Sigmoid colon (tissue), 3 donors: Measurements from ENCODE around the gene FTO.

Experiments
- POLR2A ChIP-seq, 2 donors: fragments of 450-650 bp; IDR thresholded peaks; one replicate each; pipeline ENCODE4 v1.6.1; 2016; ENCODE audit warnings: antibody characterized with exemption in 2 of 2, mild to moderate bottlenecking in 2 of 2, moderate library complexity in 2 of 2
- TF ChIP-seq, protein P1 (sequence below), 4 experiments: fragments of 450-650 bp in 3 of 4; fragments of 200-600 bp in 1 of 4; IDR thresholded peaks; one replicate each; pipeline ENCODE4 v1.5.1; 2016 to 2019; ENCODE audit warnings: antibody characterized with exemption in 4 of 4, mild to moderate bottlenecking in 3 of 4, moderate library complexity in 2 of 4

DNA sequence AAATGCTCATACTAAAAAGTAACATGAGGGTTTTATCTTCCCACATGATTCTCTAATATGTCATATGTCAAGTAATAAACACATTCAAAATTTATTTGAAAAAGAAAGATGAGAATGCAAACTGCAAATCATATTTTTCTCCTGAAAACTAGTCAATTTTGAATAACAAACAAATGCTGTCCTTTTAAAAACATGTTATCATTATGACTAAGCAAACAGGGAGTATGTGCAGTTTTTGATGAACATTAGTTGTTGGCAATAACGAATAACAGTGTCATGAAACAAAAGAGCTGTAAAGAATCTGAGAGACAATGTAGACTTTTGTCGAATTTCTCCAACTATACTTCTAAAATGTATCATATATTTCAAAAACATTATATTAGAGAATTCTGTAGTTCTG lies 35.1 kb upstream of the FTO start:
- TF ChIP-seq, protein P1, sequence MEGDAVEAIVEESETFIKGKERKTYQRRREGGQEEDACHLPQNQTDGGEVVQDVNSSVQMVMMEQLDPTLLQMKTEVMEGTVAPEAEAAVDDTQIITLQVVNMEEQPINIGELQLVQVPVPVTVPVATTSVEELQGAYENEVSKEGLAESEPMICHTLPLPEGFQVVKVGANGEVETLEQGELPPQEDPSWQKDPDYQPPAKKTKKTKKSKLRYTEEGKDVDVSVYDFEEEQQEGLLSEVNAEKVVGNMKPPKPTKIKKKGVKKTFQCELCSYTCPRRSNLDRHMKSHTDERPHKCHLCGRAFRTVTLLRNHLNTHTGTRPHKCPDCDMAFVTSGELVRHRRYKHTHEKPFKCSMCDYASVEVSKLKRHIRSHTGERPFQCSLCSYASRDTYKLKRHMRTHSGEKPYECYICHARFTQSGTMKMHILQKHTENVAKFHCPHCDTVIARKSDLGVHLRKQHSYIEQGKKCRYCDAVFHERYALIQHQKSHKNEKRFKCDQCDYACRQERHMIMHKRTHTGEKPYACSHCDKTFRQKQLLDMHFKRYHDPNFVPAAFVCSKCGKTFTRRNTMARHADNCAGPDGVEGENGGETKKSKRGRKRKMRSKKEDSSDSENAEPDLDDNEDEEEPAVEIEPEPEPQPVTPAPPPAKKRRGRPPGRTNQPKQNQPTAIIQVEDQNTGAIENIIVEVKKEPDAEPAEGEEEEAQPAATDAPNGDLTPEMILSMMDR (IDR thresholded peaks at IDR 0.05) = no peak
- no peak for TF ChIP-seq POLR2A (IDR thresholded peaks at IDR 0.05)
